CD4-positive, alpha-beta T cell (primary cell): Measurements from ENCODE around the gene ZNF710. TPM values are rescaled to one million over a fixed set of nuclear protein-coding genes. Genes with fewer than 3 reads are reported as not detected.

Source experiments
- ATAC-seq: fragments of 200-7000 bp; cut with Tn5 transposase; one replicate; pipeline ENCODE4 v1.10.0; 2022; ENCODE audit warnings: mild to moderate bottlenecking; ENCODE audit not compliant: poor library complexity
- CTCF ChIA-PET: fragments of 350-600 bp; sonication (Branson Sonifier 250); formaldehyde crosslinking; loops from one replicate; lab custom pipeline; 2021; ENCODE audit warnings: antibody characterized with exemption, inconsistent platforms; lab: Charles Lee
- POLR2A ChIA-PET: fragments of 350-600 bp; sonication (Branson Sonifier 250); formaldehyde crosslinking; loops from one replicate; lab custom pipeline; 2021; ENCODE audit warnings: antibody characterized with exemption, inconsistent platforms; lab: Charles Lee
- DNase-seq, 14 experiments: peaks; one replicate each; pipeline ENCODE4 v3.0.0-alpha.2; 2013 to 2020; ENCODE audit warnings: mixed read lengths in 2 of 14
- H3K27ac ChIP-seq, 2 donors: one replicate each; pipeline versions ENCODE4 v1.5.1 to v1.7.0; 2013; ENCODE audit warnings: low read length in 2 of 2, low read depth in 1 of 2, mild to moderate bottlenecking in 1 of 2
- H3K27me3 ChIP-seq, 2 experiments: 1 replicate in 1 of 2; 2 replicates in 1 of 2; pipeline versions ENCODE4 v1.6.1 to v1.7.0; 2013; ENCODE audit warnings: low read length in 2 of 2, control low read depth in 1 of 2, mild to moderate bottlenecking in 1 of 2, moderate library complexity in 1 of 2; ENCODE audit not compliant: insufficient read depth in 2 of 2, control insufficient read depth in 1 of 2
- H3K36me3 ChIP-seq: one replicate; pipeline ENCODE4 v1.6.1; 2013; ENCODE audit warnings: low read length, control low read depth; ENCODE audit not compliant: insufficient read depth
- H3K4me1 ChIP-seq: one replicate; pipeline ENCODE4 v1.6.1; 2013; ENCODE audit warnings: low read length, control low read depth; ENCODE audit not compliant: insufficient read depth
- H3K4me3 ChIP-seq: one replicate; pipeline ENCODE4 v1.5.1; 2013; ENCODE audit warnings: mild to moderate bottlenecking, low read length, moderate library complexity
- H3K9me3 ChIP-seq, 2 experiments: 1 replicate in 1 of 2; 2 replicates in 1 of 2; pipeline versions ENCODE4 v1.6.1 to v1.7.0; 2013; ENCODE audit warnings: low read length in 2 of 2, mild to moderate bottlenecking in 2 of 2, control low read depth in 1 of 2, moderate library complexity in 1 of 2; ENCODE audit not compliant: control insufficient read depth in 1 of 2, insufficient read depth in 1 of 2
- H3K27ac Mint-ChIP-seq: one replicate; pipeline ENCODE4 v1.8.0; 2020; ENCODE audit warnings: mixed read lengths
- H3K27me3 Mint-ChIP-seq: one replicate; pipeline ENCODE4 v1.8.0; 2021; ENCODE audit warnings: mixed read lengths
- H3K36me3 Mint-ChIP-seq: one replicate; pipeline ENCODE4 v1.8.0; 2021; ENCODE audit warnings: low read depth, mixed read lengths
- H3K4me1 Mint-ChIP-seq: one replicate; pipeline ENCODE4 v1.8.0; 2021; ENCODE audit warnings: low read depth, mixed read lengths
- H3K4me3 Mint-ChIP-seq: one replicate; pipeline ENCODE4 v1.8.0; 2020; ENCODE audit warnings: mild to moderate bottlenecking, mixed read lengths
- H3K9me3 Mint-ChIP-seq: one replicate; pipeline ENCODE4 v1.8.0; 2020; ENCODE audit warnings: mixed read lengths
- CTCF ChIP-seq: fragments of 200-600 bp; IDR thresholded peaks from one replicate; pipeline ENCODE4 v1.8.0; 2022; ENCODE audit warnings: antibody characterized with exemption, mild to moderate bottlenecking
- intact Hi-C, 2 experiments: fragments of 100-400 bp; cut with DNase I in 1 of 2; cut with micrococcal nuclease in 1 of 2; formaldehyde crosslinking; loops; one replicate each; pipeline versions ENCODE4 v1.15.1 to v1.9.0; 2023 to 2025; cut with DNase I, micrococcal nuclease
- total RNA-seq, 174 experiments: library from RNA in 2 of 174; stranded (reverse) in 2 of 174; gene quantifications; one replicate each; pipeline ENCODE4 v1.2.3 and lab custom pipeline; 2021 to 2026

Gene ZNF710
- total RNA-seq, 2 experiments from 2014 or later: 6.5 to 7.7 TPM

- Histone ChIP-seq H3K4me1 (peaks cover 48% of the 10 kb centered on the region), H3K27me3 (no peaks in the 10 kb centered on the region), H3K9me3 (no peaks in the 10 kb centered on the region), H3K4me3 (peak within 1 kb of the TSS; percentile 75), H3K36me3 (no peaks in the 10 kb centered on the region), H3K27ac (peak within 1 kb of the TSS; percentile 84 to 86)
- no peaks in the 10 kb centered on the region for H3K9me3 Mint-ChIP-seq
- POLR2A ChIA-PET: interaction anchor here (0.6 to 2.8 kb wide), 14 partner anchors 12 to 212 kb away, joined by 3 to 16 read pairs (median 4); partner anchors contain the start of genes AP3S2, CIB1, GDPGP1 and SEMA4B
- no peak for TF ChIP-seq CTCF
- peaks cover 58% of the 10 kb centered on the region for H3K4me1 Mint-ChIP-seq
- ATAC-seq (peak; percentile 68), DNase-seq (peak; percentile 37 to 89 (median 63))
- intact Hi-C loops: loop anchor here (1.0 to 10.0 kb wide), 4 partner anchors 40 to 613 kb away; partner anchors contain the start of genes BLM (in 1 of the 2), CIB1 (in 1 of the 2) and GDPGP1 (in 1 of the 2)
- peak within 1 kb of the TSS; percentile 88 for H3K27ac Mint-ChIP-seq
- CTCF ChIA-PET: interaction anchor here (1.4 to 1.8 kb wide), 3 partner anchors 31 to 191 kb away, joined by 3 to 5 read pairs (median 4); no protein-coding TSS in a partner anchor
- no peaks in the 10 kb centered on the region for H3K27me3 Mint-ChIP-seq
- H3K4me3 Mint-ChIP-seq: peak within 1 kb of the TSS; percentile 90
- H3K36me3 Mint-ChIP-seq: no peaks in the 10 kb centered on the region
Measured at GRCh38 chr15:90101969-90102890, 101.1 kb downstream of the ZNF710 start, which contains the start of gene IDH2. Gene IDH2 (minus strand): TSS chr15:90102468. CDS start chr15:90102390, 78 bp downstream.

GRCh38 chr15:90103701-90104329 is 102.7 kb downstream of the ZNF710 start:
- Mint-ChIP-seq H3K27me3 (no peaks in the 10 kb centered on the region), H3K36me3 (no peaks in the 10 kb centered on the region), H3K9me3 (no peaks in the 10 kb centered on the region), H3K27ac (peak overlapping the region; percentile 88), H3K4me1 (peaks cover 43% of the 10 kb centered on the region), H3K4me3 (peak overlapping the region; percentile 90)
- no peaks in the 10 kb centered on the region for H3K27me3 ChIP-seq
- TF ChIP-seq CTCF: no peak
- H3K4me3 ChIP-seq: no peak overlapping the region
- H3K9me3 ChIP-seq: no peaks in the 10 kb centered on the region
- intact Hi-C loops: loop anchor here in 1 of 2 experiments (2.0 to 10.0 kb wide), 3 partner anchors 39 to 611 kb away; partner anchors contain the start of genes BLM, CIB1 and GDPGP1
- H3K36me3 ChIP-seq: no peaks in the 10 kb centered on the region
- ChIA-PET POLR2A (interaction anchor here (1.6 kb wide), 1 partner anchor 44 kb away, joined by 4 read pairs; no protein-coding TSS in a partner anchor), CTCF (interaction anchor here (0.8 kb wide), 1 partner anchor 12 kb away, joined by 3 read pairs; no protein-coding TSS in a partner anchor)
- no peak overlapping the region for H3K27ac ChIP-seq
- no peak for DNase-seq
- H3K4me1 ChIP-seq: peaks cover 36% of the 10 kb centered on the region
- ATAC-seq: no peak

DNA sequence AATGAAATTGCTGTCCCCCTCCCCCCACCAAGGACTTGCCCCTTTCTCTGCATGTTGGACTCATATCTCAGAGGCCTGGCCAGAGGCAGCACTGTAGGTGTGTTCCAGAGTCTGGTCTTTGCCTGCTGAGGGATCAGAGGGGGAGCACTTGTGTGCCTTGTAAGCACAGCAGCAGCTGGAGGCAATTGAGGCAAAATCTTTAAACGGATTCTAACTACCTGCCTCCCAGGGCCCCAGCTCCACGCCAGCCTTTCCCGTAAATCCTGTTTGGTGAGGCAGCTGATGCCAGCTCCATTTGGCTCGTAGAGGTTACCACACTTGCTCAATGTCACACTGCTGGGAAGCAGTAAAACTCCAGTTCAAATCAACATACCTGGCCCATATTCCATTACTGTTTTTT is 103.4 kb downstream of the ZNF710 start:
- POLR2A ChIA-PET: no interaction called here

More for the DNA sequence above, 103.4 kb downstream of the ZNF710 start:
- Mint-ChIP-seq H3K4me1 (peaks cover 36% of the 10 kb centered on the region), H3K9me3 (no peaks in the 10 kb centered on the region), H3K27me3 (no peaks in the 10 kb centered on the region), H3K36me3 (no peaks in the 10 kb centered on the region), H3K27ac (no peak overlapping the region), H3K4me3 (peak overlapping the region; percentile 15)
- H3K27me3 ChIP-seq: no peaks in the 10 kb centered on the region
- ATAC-seq: no peak
- peaks cover 29% of the 10 kb centered on the region for H3K4me1 ChIP-seq
- H3K9me3 ChIP-seq: no peaks in the 10 kb centered on the region
- TF ChIP-seq CTCF: no peak
- H3K27ac ChIP-seq: no peak overlapping the region
- no peak for DNase-seq
- H3K36me3 ChIP-seq: no peaks in the 10 kb centered on the region
- intact Hi-C loops: loop anchor here in 1 of 2 experiments (5.0 to 10.0 kb wide), 2 partner anchors 128 to 610 kb away; partner anchors contain the start of genes BLM, CIB1 and GDPGP1
- CTCF ChIA-PET: no interaction called here
- H3K4me3 ChIP-seq: no peak overlapping the region
